ENCODE data around the gene MYO1H. TPM values are rescaled to one million over a fixed set of nuclear protein-coding genes. Genes with fewer than 3 reads are reported as not detected.

MYO1H gene
- total RNA-seq, 2 donors from 2014 or later, result not detected

DNA sequence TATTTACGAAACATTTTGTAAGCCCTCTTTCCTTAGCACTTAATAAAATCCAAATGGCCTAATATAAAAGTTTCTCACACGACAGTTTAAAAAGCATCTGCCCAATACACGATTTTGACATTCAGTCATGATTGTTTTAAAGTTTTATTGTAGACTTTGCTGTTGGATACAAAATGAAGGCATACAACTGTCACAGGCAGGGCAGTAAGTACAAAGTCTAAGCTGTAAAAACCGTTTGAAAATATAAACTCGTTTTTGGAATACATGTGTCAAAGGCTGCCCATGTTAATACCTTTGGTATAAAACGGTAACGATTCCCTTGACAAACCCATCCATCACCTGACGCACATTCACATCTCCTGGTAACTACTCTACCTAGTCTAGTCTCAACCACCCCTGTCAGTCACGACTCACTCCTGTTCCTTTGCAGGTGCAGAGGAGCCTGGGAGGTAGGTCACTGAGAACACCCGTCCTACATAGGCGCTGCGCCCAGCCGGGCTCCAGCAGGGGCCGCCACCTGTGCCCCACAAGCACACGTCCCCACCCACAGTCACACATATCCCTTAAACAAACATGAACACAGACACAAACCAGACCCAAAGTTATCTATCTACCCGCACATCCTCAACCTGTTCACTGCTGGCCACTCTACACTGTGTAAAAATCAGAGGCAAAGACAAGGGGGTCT is 102.3 kb downstream of the MYO1H start:
- Mint-ChIP-seq H3K9me3 (no peaks in the 10 kb centered on the region), H3K27me3 (ENCODE audit: low read depth) (no peaks in the 10 kb centered on the region), H3K4me3 (no peak overlapping the region), H3K4me1 (ENCODE audit: low read depth) (no peaks in the 10 kb centered on the region), H3K36me3 (ENCODE audit: insufficient read depth in 2 of 2) (peaks cover 3 to 8% of the 10 kb centered on the region in 2 donors), H3K27ac (no peak overlapping the region)
- DNase-seq, result no peak
- ATAC-seq (replicated peaks in 1 of 2), result no peak

DNA sequence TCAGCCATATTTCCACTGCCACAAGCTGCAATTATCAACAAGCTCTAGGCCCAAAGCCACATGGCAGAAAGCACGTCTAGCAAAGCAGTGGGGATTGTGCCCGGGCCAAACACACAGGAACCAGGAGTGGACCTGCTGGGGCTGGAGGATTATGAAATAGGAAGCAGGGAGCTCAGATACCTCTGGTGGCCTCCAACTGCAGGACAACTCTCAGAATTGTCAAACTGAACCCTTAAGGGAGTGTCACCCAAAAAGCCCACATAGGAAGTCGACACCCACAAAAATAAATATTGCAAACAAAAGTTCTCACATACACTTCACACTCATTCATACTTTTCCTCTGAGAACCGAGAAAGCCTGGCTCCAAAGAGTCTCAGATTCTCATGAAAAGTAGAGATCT is 103.3 kb downstream of the MYO1H start:
- H3K27ac Mint-ChIP-seq, result no peak overlapping the region
- ATAC-seq (replicated peaks in 1 of 2) (no peak), DNase-seq (no peak)
- peaks cover 3 to 13% of the 10 kb centered on the region in 2 donors for H3K36me3 Mint-ChIP-seq (ENCODE audit: insufficient read depth in 2 of 2)
- no peaks in the 10 kb centered on the region for H3K9me3 Mint-ChIP-seq
- no peaks in the 10 kb centered on the region for H3K4me1 Mint-ChIP-seq (ENCODE audit: low read depth)
- no peaks in the 10 kb centered on the region for H3K27me3 Mint-ChIP-seq (ENCODE audit: low read depth)
- no peak overlapping the region for H3K4me3 Mint-ChIP-seq

DNA sequence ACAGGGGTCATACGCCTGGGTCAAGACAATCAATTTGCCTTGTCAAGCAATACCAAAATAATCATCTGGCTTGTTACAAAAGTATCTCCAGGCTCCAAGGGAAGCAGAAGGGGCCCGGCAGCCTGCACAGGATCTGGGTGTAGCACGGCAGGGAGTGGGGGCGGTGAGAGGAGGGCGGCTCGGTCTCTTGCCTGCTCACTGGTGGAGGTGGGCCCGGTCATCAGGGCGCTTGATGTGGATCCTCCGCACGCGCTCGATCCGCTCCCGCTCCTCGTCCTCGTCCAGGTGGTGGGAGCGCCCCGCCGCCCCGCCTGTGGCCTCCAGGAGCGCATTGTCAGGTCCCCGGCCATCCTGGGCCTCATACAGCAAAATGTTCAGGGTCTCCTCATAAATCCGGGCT is 103.7 kb downstream of the MYO1H start:
- ATAC-seq (replicated peaks in 1 of 2), result no peak
- Mint-ChIP-seq H3K27me3 (ENCODE audit: low read depth) (no peaks in the 10 kb centered on the region), H3K36me3 (ENCODE audit: insufficient read depth in 2 of 2) (peaks cover 3 to 16% of the 10 kb centered on the region in 2 donors), H3K4me1 (ENCODE audit: low read depth) (no peaks in the 10 kb centered on the region), H3K9me3 (no peaks in the 10 kb centered on the region), H3K4me3 (no peak overlapping the region), H3K27ac (no peak overlapping the region)
- DNase-seq, result no peak

DNA sequence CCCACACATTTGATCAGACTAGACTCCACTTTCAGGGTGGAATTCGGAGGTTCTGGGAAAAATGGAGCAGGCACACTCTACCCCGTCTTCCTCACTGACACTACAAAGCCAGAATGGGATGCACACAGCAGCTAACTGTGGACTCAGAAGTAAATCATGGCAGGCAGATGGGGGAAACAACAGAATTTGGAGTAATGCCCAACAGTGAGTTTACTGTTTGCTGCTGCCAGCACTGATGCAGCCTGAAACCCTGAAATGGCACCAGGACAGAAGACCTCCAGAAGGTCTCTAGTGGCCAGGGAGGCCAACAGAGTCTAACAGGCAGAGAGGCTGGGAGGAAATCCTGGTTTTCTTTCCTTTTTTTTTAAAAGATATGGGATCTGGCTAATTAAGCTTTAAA is 104.8 kb downstream of the MYO1H start:
- Mint-ChIP-seq H3K27ac (no peak overlapping the region), H3K4me3 (no peak overlapping the region), H3K4me1 (ENCODE audit: low read depth) (peaks cover under 1% of the 10 kb centered on the region), H3K27me3 (ENCODE audit: low read depth) (no peaks in the 10 kb centered on the region), H3K36me3 (ENCODE audit: insufficient read depth in 2 of 2) (peaks cover 4 to 21% of the 10 kb centered on the region in 2 donors), H3K9me3 (no peaks in the 10 kb centered on the region)
- ATAC-seq (replicated peaks in 1 of 2) (no peak), DNase-seq (no peak)

DNA sequence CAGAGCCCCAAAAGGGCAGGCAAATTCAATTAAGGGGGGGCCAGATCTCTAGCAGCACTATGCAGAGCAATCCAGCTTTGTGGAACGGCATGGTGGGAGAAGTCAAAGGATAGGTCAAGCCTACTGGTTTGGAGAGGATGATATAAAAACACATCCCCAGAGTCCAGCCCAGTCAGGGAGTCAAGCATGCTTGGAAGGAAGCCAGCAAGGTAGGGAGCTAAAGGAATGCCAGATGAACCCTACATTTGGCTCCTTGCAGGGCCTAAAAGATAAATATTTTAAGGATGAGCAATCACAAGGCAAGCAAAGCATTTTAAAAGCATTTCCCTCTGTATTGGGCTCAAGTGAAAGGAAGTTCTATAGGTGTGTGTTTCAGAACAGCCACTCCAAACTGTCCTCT is 108.0 kb downstream of the MYO1H start:
- DNase-seq (no peak), ATAC-seq (replicated peaks in 1 of 2) (no peak)
- H3K27me3 Mint-ChIP-seq (ENCODE audit: low read depth), result no peaks in the 10 kb centered on the region
- no peaks in the 10 kb centered on the region for H3K9me3 Mint-ChIP-seq
- H3K4me1 Mint-ChIP-seq (ENCODE audit: low read depth), result peaks cover 20% of the 10 kb centered on the region
- H3K36me3 Mint-ChIP-seq (ENCODE audit: insufficient read depth in 2 of 2), result peaks cover 4 to 23% of the 10 kb centered on the region in 2 donors
- H3K27ac Mint-ChIP-seq, result no peak overlapping the region
- H3K4me3 Mint-ChIP-seq, result no peak overlapping the region

DNA sequence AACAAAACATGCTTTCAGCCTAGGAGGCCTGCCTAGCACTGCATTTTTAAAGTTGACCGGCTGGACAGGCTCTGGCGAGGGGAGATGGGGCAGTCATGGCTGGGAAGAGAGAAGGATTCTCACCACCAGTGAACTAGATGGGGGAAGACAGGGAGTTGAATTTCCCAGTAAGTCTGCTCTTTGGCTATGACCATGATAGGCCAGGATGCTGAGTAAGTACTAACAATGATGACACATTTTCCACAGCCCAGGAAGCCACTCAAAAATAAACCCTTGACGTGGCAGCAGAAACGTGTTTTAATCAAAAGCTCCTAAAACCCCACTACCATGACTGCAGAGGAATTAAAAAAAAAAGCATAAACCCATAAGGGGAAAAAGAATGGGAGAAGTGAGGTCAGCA is 110.4 kb downstream of the MYO1H start:
- Mint-ChIP-seq H3K27me3 (ENCODE audit: low read depth) (no peaks in the 10 kb centered on the region), H3K9me3 (no peaks in the 10 kb centered on the region), H3K27ac (peak overlapping the region; percentile 95), H3K4me3 (peak overlapping the region in 1 of 2 donors; percentile 78), H3K4me1 (ENCODE audit: low read depth) (peaks cover 40% of the 10 kb centered on the region), H3K36me3 (ENCODE audit: insufficient read depth in 2 of 2) (peaks cover 3 to 24% of the 10 kb centered on the region in 2 donors)
- DNase-seq (no peak), ATAC-seq (replicated peaks in 1 of 2) (peak in 1 of 2 donors; percentile 69)

DNA sequence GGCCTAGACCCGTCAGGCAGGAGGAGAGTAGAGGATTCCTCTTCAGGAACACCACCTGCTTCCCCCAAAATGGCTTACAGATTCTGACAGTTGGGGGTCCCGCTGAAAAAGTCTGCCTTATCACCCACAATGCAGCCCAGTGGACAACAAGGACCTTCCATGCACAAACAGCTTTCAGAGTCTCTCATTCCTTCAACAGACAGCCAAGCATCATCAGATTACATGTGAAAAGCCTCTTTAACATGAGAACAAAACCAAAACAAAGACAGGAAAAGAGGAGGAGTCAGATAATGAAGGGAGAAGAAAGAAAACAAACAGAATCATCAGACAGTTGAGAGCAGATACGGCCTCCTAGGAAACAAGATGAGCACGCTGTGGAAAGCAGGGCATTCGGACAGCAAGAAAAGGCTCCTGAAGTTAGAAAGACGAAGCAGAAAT is 111.1 kb downstream of the MYO1H start:
- peaks cover 47% of the 10 kb centered on the region for H3K4me1 Mint-ChIP-seq (ENCODE audit: low read depth)
- no peak for DNase-seq
- H3K27me3 Mint-ChIP-seq (ENCODE audit: low read depth), result no peaks in the 10 kb centered on the region
- H3K9me3 Mint-ChIP-seq, result no peaks in the 10 kb centered on the region
- H3K27ac Mint-ChIP-seq, result peak overlapping the region; percentile 21
- H3K36me3 Mint-ChIP-seq (ENCODE audit: insufficient read depth in 2 of 2), result peaks cover 3 to 22% of the 10 kb centered on the region in 2 donors
- no peak overlapping the region for H3K4me3 Mint-ChIP-seq
- no peak for ATAC-seq (replicated peaks in 1 of 2)

DNA sequence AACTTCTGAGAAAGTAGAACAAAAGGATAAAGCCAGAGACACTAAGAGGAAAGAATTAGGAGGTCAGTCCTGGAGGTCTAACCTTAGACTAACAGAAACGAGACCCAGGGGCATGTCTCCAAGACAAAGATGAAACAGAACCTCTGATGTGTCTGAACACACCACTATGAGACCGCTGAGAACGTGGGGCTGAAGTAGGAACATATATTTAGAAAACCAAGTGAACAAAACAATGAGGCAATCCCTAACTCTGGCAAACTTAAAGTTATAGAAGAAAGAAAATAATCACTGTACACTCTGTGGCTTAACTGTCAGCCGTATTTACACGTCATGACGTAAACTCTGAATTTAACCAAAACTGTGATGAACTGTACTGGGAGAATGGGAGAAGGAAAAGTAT is 111.5 kb downstream of the MYO1H start:
- no peaks in the 10 kb centered on the region for H3K27me3 Mint-ChIP-seq (ENCODE audit: low read depth)
- H3K36me3 Mint-ChIP-seq (ENCODE audit: insufficient read depth in 2 of 2), result peaks cover 1 to 19% of the 10 kb centered on the region in 2 donors
- H3K9me3 Mint-ChIP-seq, result no peaks in the 10 kb centered on the region
- peak overlapping the region; percentile 21 for H3K27ac Mint-ChIP-seq
- H3K4me1 Mint-ChIP-seq (ENCODE audit: low read depth), result peaks cover 52% of the 10 kb centered on the region
- no peak for DNase-seq
- ATAC-seq (replicated peaks in 1 of 2), result no peak
- no peak overlapping the region for H3K4me3 Mint-ChIP-seq

DNA sequence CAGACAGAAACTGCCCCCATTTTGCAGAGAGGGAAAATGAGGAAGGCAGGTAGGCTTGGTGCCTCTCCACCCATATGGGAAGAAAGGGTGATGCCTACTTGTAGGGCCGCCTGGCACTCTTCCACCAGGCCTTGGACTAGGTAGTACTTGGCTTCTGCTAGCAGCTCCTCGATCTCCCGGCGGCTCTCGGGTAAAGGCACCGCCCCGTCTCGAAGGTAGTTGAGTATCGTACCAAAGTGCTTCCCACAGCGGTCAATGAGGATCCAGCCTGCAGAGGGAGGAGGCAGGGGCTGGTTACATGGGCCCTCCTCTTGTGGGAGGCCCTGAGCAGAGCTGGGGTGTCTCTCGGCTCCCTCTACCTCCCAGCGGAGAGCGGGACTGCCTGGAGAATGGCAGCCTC is 112.8 kb downstream of the MYO1H start:
- Mint-ChIP-seq H3K27ac (no peak overlapping the region), H3K36me3 (ENCODE audit: insufficient read depth in 2 of 2) (peaks cover 1 to 16% of the 10 kb centered on the region in 2 donors), H3K27me3 (ENCODE audit: low read depth) (no peaks in the 10 kb centered on the region), H3K9me3 (no peaks in the 10 kb centered on the region), H3K4me3 (no peak overlapping the region), H3K4me1 (ENCODE audit: low read depth) (peaks cover 59% of the 10 kb centered on the region)
- no peak for ATAC-seq (replicated peaks in 1 of 2)
- DNase-seq, result no peak

DNA sequence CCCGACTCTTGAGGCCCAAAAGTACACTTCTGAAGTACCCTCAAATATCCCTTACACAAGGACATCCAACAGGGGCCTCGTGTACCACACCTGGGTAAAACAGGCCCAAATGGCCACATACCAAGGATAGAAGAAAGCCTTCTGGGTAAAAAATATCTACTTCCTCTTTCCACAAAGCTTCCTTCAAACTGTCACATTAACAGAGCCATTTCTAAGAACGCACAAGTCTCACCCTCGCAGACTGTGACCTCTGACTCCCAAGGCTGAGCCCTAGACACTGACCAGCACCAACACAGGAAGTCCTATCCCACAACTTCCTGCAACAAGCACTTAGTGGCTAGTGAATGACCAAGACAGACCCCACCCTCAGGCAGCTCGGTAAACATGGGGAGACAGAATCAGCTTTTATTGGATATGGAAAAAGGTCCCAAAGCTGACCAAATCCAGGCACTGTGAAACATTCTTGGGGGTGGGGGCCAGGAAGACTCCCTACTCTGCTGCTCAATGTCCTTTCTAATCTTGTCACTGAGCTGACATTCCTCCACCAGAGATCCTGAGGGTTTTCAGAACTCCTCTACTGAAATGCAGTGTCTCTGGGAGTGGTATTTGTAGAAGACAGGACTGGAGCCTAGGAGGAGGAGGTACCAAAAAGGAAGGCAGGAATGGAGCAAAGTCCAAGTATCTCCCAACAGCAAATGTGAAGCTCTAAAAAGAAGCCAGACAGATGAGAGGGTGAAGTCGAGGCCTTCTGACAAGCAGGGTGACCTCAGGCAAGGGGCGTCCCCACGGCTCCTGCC is 113.5 kb downstream of the MYO1H start:
- Mint-ChIP-seq H3K36me3 (ENCODE audit: insufficient read depth in 2 of 2) (peaks cover 1 to 12% of the 10 kb centered on the region in 2 donors), H3K4me3 (no peak overlapping the region), H3K27me3 (ENCODE audit: low read depth) (no peaks in the 10 kb centered on the region), H3K4me1 (ENCODE audit: low read depth) (peaks cover 59% of the 10 kb centered on the region), H3K27ac (peak overlapping the region; percentile 50), H3K9me3 (no peaks in the 10 kb centered on the region)
- ATAC-seq (replicated peaks in 1 of 2), result no peak
- DNase-seq, result no peak

DNA sequence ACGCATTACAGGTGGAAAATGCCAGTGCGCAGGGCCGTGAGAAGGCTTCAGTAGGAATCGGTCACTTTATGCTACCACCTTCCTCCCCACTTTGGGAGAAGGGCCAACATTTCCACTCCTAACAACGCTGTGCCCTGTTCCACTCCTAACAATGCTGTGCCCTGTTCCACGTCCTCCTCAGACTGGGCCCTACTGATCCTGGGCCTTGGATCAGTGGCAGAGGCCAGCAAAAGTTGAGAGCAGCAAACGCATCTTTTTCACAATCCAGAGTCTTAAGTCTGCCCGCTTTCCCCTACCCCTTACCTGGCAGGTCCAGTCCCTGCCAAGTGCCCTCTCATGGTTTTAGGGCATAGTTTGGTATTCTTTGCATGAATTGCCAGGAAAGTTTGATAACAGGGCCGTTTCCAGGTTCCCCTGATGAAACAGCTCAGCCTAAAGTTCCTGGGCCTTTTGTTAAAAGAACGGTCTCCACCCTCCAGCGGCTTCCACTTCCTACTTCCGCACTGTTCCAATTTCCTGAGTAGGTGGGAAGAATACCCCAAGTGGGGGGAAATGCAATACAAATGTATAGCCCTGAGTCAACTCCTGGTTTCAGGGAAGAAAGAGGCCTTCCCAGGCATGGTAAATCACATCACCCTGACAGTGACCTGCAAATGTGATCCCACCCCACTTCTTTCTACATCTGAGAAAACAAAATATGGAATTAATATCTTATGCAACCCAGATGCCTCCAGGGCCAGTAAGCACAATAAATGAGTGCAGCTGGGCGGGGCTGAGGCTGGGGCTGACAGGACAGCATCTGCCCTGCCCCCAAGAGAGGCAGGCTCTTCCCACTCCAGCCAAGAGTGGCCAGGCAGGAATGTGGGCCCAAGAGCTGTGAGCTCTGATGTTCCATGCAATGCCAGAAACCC is 114.4 kb downstream of the MYO1H start:
- Mint-ChIP-seq H3K27me3 (ENCODE audit: low read depth) (no peaks in the 10 kb centered on the region), H3K4me3 (no peak overlapping the region), H3K9me3 (no peaks in the 10 kb centered on the region), H3K27ac (peak overlapping the region; percentile 39), H3K4me1 (ENCODE audit: low read depth) (peaks cover 59% of the 10 kb centered on the region), H3K36me3 (ENCODE audit: insufficient read depth in 2 of 2) (peaks cover 1 to 8% of the 10 kb centered on the region in 2 donors)
- ATAC-seq (replicated peaks in 1 of 2) (no peak), DNase-seq (no peak)

DNA sequence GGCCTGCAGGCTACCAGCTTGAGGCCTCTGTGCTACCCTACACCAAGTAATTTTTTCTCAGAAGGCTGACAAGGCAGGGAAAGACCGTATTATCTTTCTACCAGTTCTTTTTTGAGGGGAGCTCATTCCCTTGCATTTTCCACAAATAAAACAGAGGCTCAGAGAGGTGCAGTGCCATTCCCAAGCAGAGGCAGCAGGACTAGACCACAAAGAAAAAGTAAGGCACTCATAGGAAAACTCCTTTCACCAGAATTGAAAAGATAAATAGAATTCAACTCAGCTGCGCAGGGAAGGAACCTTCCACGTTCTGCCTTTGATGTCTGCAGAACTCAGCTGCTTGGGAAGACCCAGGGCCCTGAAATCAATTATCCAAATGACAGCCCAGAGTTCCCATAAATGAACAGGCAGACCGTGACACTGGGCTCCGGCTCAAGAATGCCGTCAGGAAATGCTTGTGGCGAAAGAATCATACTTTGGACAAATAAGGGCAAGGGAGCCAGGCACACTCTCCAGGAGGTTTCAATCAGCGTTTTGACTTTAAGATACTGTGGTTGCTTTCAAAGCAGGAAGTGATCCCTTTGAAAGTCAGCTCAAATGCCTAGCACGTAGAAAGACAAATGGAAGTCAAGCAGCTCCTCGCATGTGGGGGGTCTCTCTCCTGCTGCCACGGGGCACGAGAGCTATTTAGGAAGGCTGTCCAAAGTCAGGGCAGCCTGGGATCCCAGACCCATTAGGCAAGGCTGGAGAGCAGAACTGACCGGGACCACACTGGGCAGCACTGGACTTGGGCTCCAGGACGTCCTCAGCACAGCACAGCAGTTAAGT is 115.4 kb downstream of the MYO1H start:
- Mint-ChIP-seq H3K4me1 (ENCODE audit: low read depth) (peaks cover 53% of the 10 kb centered on the region), H3K27ac (peak overlapping the region; percentile 25), H3K27me3 (ENCODE audit: low read depth) (no peaks in the 10 kb centered on the region), H3K9me3 (no peaks in the 10 kb centered on the region), H3K36me3 (ENCODE audit: insufficient read depth in 2 of 2) (peaks cover 0 to 6% of the 10 kb centered on the region in 2 donors), H3K4me3 (peak overlapping the region in 1 of 2 donors; percentile 21)
- ATAC-seq (replicated peaks in 1 of 2), result peak in 1 of 2 donors; percentile 28
- no peak for DNase-seq
